K562 (cell line): ENCODE measurements around the gene MAP3K15. TPM values are rescaled to one million over a fixed set of nuclear protein-coding genes. Genes with fewer than 3 reads are reported as not detected.

ENCODE experiments used
- ATAC-seq: fragments of 200-7000 bp; cut with Tn5 transposase; 3 replicates; pipeline ENCODE4 v1.9.1; 2020; ENCODE audit warnings: moderate library complexity
- BruUV-seq: library from RNA; stranded (reverse); fragments of 400-500 nt; replicated peaks from 2 replicates; lab custom pipeline; 2021; lab: Mats Ljungman, UMichigan
- CTCF ChIA-PET: fragments of 300-600 bp; formaldehyde crosslinking; extraction: SDS; loops from one replicate; lab custom pipeline; 2021; ENCODE audit warnings: low intra/inter-chr PET ratio; lab: Yijun Ruan, JAX
- POLR2A ChIA-PET: fragments of 300-600, 350-650 bp; sonication (Branson Sonifier 250); formaldehyde crosslinking; extraction: SDS; loops from one replicate; lab custom pipeline; 2021; ENCODE audit warnings: antibody characterized with exemption, inconsistent platforms; lab: Yijun Ruan, JAX
- DNase-seq, 4 experiments: peaks; one replicate each; pipeline versions ENCODE4 v3.0.0 to v3.0.0-alpha.2; 2011 to 2018; ENCODE audit warnings: low spot score in 3 of 4, mixed read lengths in 3 of 4; ENCODE audit errors: extremely low read depth in 1 of 4
- FAIRE-seq: peaks from 2 replicates; lab custom pipeline; 2011; peaks lifted over from hg19 to GRCh38; lab: Jason Lieb, UNC
- H2AFZ ChIP-seq: 2 replicates; pipeline ENCODE4 v1.6.0; 2011; ENCODE audit warnings: low read depth, low read length, control low read depth, inconsistent platforms
- H3K27ac ChIP-seq: fragments of 200-600 bp; 3 replicates; pipeline ENCODE4 v1.8.0; 2011; ENCODE audit warnings: low read depth, mild to moderate bottlenecking, control low read depth, inconsistent platforms, low read length, moderate library complexity, mixed read lengths; ENCODE audit errors: extremely low read depth
- H3K27me3 ChIP-seq, 2 experiments: fragments of 300-600 bp in 1 of 2; 2 replicates in 1 of 2; 3 replicates in 1 of 2; pipeline versions ENCODE4 v1.6.0 to v1.8.0; 2011; ENCODE audit warnings: inconsistent platforms in 2 of 2, low read length in 2 of 2, mild to moderate bottlenecking in 1 of 2, mixed read lengths in 1 of 2, moderate library complexity in 1 of 2; ENCODE audit not compliant: control insufficient read depth in 2 of 2, insufficient read depth in 2 of 2
- H3K36me3 ChIP-seq: fragments of 300-600 bp; 3 replicates; pipeline ENCODE4 v1.8.0; 2011; ENCODE audit warnings: mild to moderate bottlenecking, low read length, inconsistent platforms; ENCODE audit not compliant: control insufficient read depth, insufficient read depth
- H3K4me1 ChIP-seq, 2 experiments: fragments of 200-600 bp in 1 of 2; replicated peaks in 1 of 2; 2 replicates in 1 of 2; 3 replicates in 1 of 2; pipeline versions ENCODE4 v1.5.1 to v1.8.0; 2011; ENCODE audit warnings: inconsistent platforms in 2 of 2, low read length in 2 of 2, mild to moderate bottlenecking in 1 of 2, mixed read lengths in 1 of 2, moderate library complexity in 1 of 2; ENCODE audit not compliant: control insufficient read depth in 2 of 2, insufficient read depth in 2 of 2
- H3K4me2 ChIP-seq: 2 replicates; pipeline ENCODE4 v1.6.1; 2011; ENCODE audit warnings: low read length, control low read depth, inconsistent platforms, mixed read lengths; ENCODE audit not compliant: insufficient read depth
- H3K4me3 ChIP-seq: fragments of 200-600 bp; sonication (generic), shearing (Covaris generic); 2 replicates; pipeline ENCODE4 v1.5.1; 2016; ENCODE audit warnings: control low read depth, inconsistent platforms
- H3K79me2 ChIP-seq: fragments of 200-600 bp; 3 replicates; pipeline ENCODE4 v1.8.0; 2011; ENCODE audit warnings: low read length, inconsistent platforms; ENCODE audit not compliant: control insufficient read depth, insufficient read depth
- H3K9ac ChIP-seq, 2 experiments: 2 replicates each; pipeline versions ENCODE4 v1.6.0 to v1.6.1; 2011; ENCODE audit warnings: low read depth in 2 of 2, low read length in 2 of 2, control low read depth in 1 of 2, inconsistent platforms in 1 of 2, mild to moderate bottlenecking in 1 of 2, mixed read lengths in 1 of 2; ENCODE audit not compliant: insufficient read depth in 1 of 2
- H3K9me1 ChIP-seq: one replicate; pipeline ENCODE4 v1.6.0; 2011; ENCODE audit warnings: inconsistent platforms, mild to moderate bottlenecking, low read length, moderate library complexity; ENCODE audit not compliant: control insufficient read depth, insufficient read depth
- H3K9me3 ChIP-seq: replicated peaks from 2 replicates; pipeline ENCODE4 v1.5.1; 2011; ENCODE audit warnings: low read depth, low read length, inconsistent platforms; ENCODE audit not compliant: control insufficient read depth, insufficient read depth
- H4K20me1 ChIP-seq: replicated peaks from 2 replicates; pipeline ENCODE4 v1.6.1; 2011; ENCODE audit warnings: low read length, inconsistent platforms, mixed read lengths; ENCODE audit not compliant: control insufficient read depth, insufficient read depth
- ADNP ChIP-seq: fragments of 200-800 bp; sonication (Bioruptor generic); IDR thresholded peaks from 2 replicates; pipeline ENCODE4 v1.6.1; 2016; ENCODE audit warnings: missing genetic modification characterization, missing compliant biosample characterization
- CHD7 ChIP-seq: fragments of 200-600 bp; sonication (generic); IDR thresholded peaks from one replicate; pipeline ENCODE4 v1.6.1; 2012; ENCODE audit warnings: mild to moderate bottlenecking, low read depth, low read length, inconsistent platforms
- E2F3 ChIP-seq: fragments of 250-450 bp; sonication (Bioruptor Pico); IDR thresholded peaks from 2 replicates; pipeline ENCODE4 v1.4.0; 2020; ENCODE audit warnings: mild to moderate bottlenecking
- GTF2F1 ChIP-seq: IDR thresholded peaks from 2 replicates; pipeline ENCODE4 v1.6.1; 2011; ENCODE audit warnings: low read depth, low read length, improper control_type of control experiment
- NR1H2 ChIP-seq: sonication (generic); formaldehyde crosslinking; IDR thresholded peaks from 2 replicates; pipeline ENCODE4 v1.4.0; 2020; ENCODE audit warnings: mild to moderate bottlenecking, missing genetic modification reagents
- TBP ChIP-seq: optimal IDR thresholded peaks from 2 replicates; pipeline ENCODE3; 2011; ENCODE audit warnings: low read depth, low read length, improper control_type of control experiment
- TFAM ChIP-seq: fragments of 250-450 bp; sonication (Bioruptor Pico); conservative IDR thresholded peaks from 2 replicates; pipeline ENCODE4 v1.5.0; 2021; ENCODE audit warnings: mild to moderate bottlenecking, moderate library complexity
- TRIM25 ChIP-seq: fragments of 450-650 bp; IDR thresholded peaks from 2 replicates; pipeline ENCODE4 v1.7.0; 2016; ENCODE audit warnings: borderline replicate concordance
- ZNF184 ChIP-seq: sonication (generic); formaldehyde crosslinking; IDR thresholded peaks from 2 replicates; pipeline ENCODE4 v1.5.0; 2020; ENCODE audit warnings: missing genetic modification reagents
- WGBS: fragments of 100-300 bp; shearing (Covaris generic); methylation state at CpG from one replicate; pipeline ENCODE4 v1.1.6; 2016; ENCODE audit warnings: low coverage, mixed read lengths; ENCODE audit not compliant: insufficient coverage; ENCODE audit errors: missing lambda C conversion rate; 5-methylcytosine and 5-hydroxymethylcytosine counted together
- in situ Hi-C: fragments of 300-500 bp; cut with MboI; formaldehyde crosslinking; loops from 4 replicates; pipeline ENCODE4 v1.15.0; 2018; ENCODE audit warnings: inconsistent platforms, mixed read lengths
- intact Hi-C: fragments of 100-400 bp; cut with micrococcal nuclease; formaldehyde crosslinking; loops from 2 replicates; pipeline ENCODE4 v1.14.2; 2022
- polyA plus RNA-seq, 8 experiments: library from polyadenylated mRNA; depleted of rRNA in 4 of 8; stranded (reverse) in 5 of 8; unstranded in 3 of 8; fragments of >200 nt; fragmentation: Nextera tagmentation in 2 of 8; fragmentation: Illumina TruSeq in 1 of 8; extraction: Ambion mirVana in 2 of 8; extraction: Trizol in 1 of 8; gene quantifications; 2 replicates each; pipeline versions ENCODE4 v1.2.1 to v1.2.3, GENCODE V29; 2011 to 2014; ENCODE audit warnings: inconsistent platforms in 1 of 8, missing spikeins in 1 of 8
- total RNA-seq, 7 experiments: library from RNA; depleted of rRNA in 6 of 7; stranded (reverse); fragments of >200 nt in 6 of 7; fragmentation: Illumina TruSeq in 2 of 7; extraction: Trizol in 2 of 7; gene quantifications; 2 replicates each; pipeline versions ENCODE4 v1.2.1 to v1.2.3, GENCODE V29; 2011 to 2021; ENCODE audit warnings: low replicate concordance in 1 of 7

The MAP3K15 gene
- total and polyA plus RNA-seq, 9 of the 15 experiments (the other 6 are each of a cell fraction or from before 2014, with no cell fraction given), result 0.03 to 0.29 (median 0.14) TPM; not detected in 5

- TF ChIP-seq TRIM25 (no peak), ZNF184 (CRISPR knock-in tag) (no peak), E2F3 (CRISPR knock-in tag) (no peak)
These were observed 2.3 kb downstream of the MAP3K15 start (continued) for GRCh38 chrX:19512961-19513360.

- H3K27me3 ChIP-seq, result 0 out of 5 replicates have a peak, but pooled peaks cover 0 to under 1% of the 10 kb centered on the region in 2 experiments
- WGBS, result 18% methylated on average over 8 of the region's 8 CpGs
- no peak overlapping the region for H3K4me2 ChIP-seq
- no peaks in the 10 kb centered on the region for H3K36me3 ChIP-seq
- H3K27ac ChIP-seq, result no peak overlapping the region
- BruUV-seq, result no TSS peak
- in situ Hi-C loops, result no loop called here
- H3K9me1 ChIP-seq, result no peaks in the 10 kb centered on the region
- intact Hi-C loops, result no loop called here
- H3K79me2 ChIP-seq, result no peaks in the 10 kb centered on the region
- H3K9ac ChIP-seq, result no peak overlapping the region
- H4K20me1 ChIP-seq, result no peaks in the 10 kb centered on the region
- ATAC-seq (no peak), DNase-seq (no peak), FAIRE-seq (no peak)
- H3K9me3 ChIP-seq, result no peaks in the 10 kb centered on the region
- H3K4me1 ChIP-seq, result no peaks in the 10 kb centered on the region
- no peak overlapping the region for H2AFZ ChIP-seq
- H3K4me3 ChIP-seq, result no peak overlapping the region
- ChIA-PET CTCF (no interaction called here), POLR2A (interaction anchor here (0.7 kb wide), 1 partner anchor 13 kb away, joined by 3 read pairs; no protein-coding TSS in a partner anchor)
- TF ChIP-seq TFAM (CRISPR knock-in tag) (no peak), NR1H2 (CRISPR knock-in tag) (no peak), ADNP (tag) (no peak), CHD7 (no peak), TBP (no peak), GTF2F1 (no peak)
These were observed 2.9 kb downstream of the MAP3K15 start for GRCh38 chrX:19512359-19512758.
